COLO829 (cell line): ENCODE data around the gene TSPOAP1.

Source experiments
- DNase-seq: peaks from one replicate; pipeline ENCODE4 v3.0.0; 2012; ENCODE audit warnings: low spot score

Gene TSPOAP1

GRCh38 chr17:58340405-58340876 is 11.8 kb upstream of the TSPOAP1 start:
- DNase-seq, result no peak

GRCh38 chr17:58339755-58340404 is 11.3 kb upstream of the TSPOAP1 start:
- DNase-seq, result no peak

- no peak for DNase-seq
Observed at GRCh38 chr17:58338841-58339754, 10.5 kb upstream of the TSPOAP1 start.

GRCh38 chr17:58338454-58338840 is 9.9 kb upstream of the TSPOAP1 start:
- DNase-seq, result no peak

- DNase-seq, result no peak
Observed at GRCh38 chr17:58337600-58338453, 9.2 kb upstream of the TSPOAP1 start.

- DNase-seq, result no peak
Observed at GRCh38 chr17:58337210-58337599, 8.6 kb upstream of the TSPOAP1 start.

GRCh38 chr17:58336456-58337209 is 8.0 kb upstream of the TSPOAP1 start:
- no peak for DNase-seq

GRCh38 chr17:58335779-58336455 is 7.3 kb upstream of the TSPOAP1 start:
- no peak for DNase-seq

- no peak for DNase-seq
Observed at GRCh38 chr17:58335061-58335731, 6.6 kb upstream of the TSPOAP1 start.

GRCh38 chr17:58334661-58335060 is 6.1 kb upstream of the TSPOAP1 start:
- DNase-seq, result no peak

- DNase-seq, result no peak
Observed at GRCh38 chr17:58334256-58334655, 5.7 kb upstream of the TSPOAP1 start.

GRCh38 chr17:58333736-58334207 is 5.2 kb upstream of the TSPOAP1 start:
- DNase-seq, result no peak

- no peak for DNase-seq
Observed at GRCh38 chr17:58332778-58333735, 4.5 kb upstream of the TSPOAP1 start.

- DNase-seq, result no peak
Observed at GRCh38 chr17:58331815-58332777, 3.5 kb upstream of the TSPOAP1 start.

GRCh38 chr17:58330997-58331814 is 2.6 kb upstream of the TSPOAP1 start:
- DNase-seq, result no peak

GRCh38 chr17:58330538-58330996 is 2.0 kb upstream of the TSPOAP1 start:
- DNase-seq, result no peak
